SU-DHL-6 (cell line): Measurements from ENCODE around the gene ZNF548.

ENCODE experiments used
- EZH2phosphoT487 ChIP-seq: fragments of 200-600 bp; sonication (generic), shearing (Covaris generic); conservative IDR thresholded peaks from 2 replicates; pipeline ENCODE4 v1.6.1; 2018; ENCODE audit warnings: mild to moderate bottlenecking, antibody characterized with exemption, low read length, moderate library complexity, mixed read lengths
- TF ChIP-seq, protein P1 (sequence below): fragments of 200-600 bp; sonication (generic); IDR thresholded peaks from one replicate; pipeline ENCODE4 v1.5.1; 2017; ENCODE audit warnings: antibody characterized with exemption, mild to moderate bottlenecking, low read length, moderate library complexity; ENCODE audit not compliant: insufficient read depth, poor library complexity, severe bottlenecking

DNA sequence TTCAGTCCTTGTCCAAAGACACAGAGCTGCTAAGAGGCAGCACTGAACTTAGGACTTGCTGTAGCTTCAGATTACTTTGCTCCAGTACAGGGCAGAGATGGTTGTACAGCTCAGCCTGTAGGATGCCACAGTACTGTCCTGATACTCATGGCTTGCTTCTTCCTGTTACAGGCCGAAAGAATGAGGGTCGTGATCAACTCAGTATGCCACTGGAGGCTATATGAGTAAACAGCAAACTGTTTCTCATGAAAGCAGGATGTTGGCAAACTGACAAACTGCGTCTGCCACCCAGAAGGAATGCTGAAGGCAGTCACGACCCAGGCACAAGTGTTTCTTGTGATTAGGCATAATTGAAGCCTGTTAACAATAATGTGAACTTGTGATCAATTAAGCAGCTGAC, 48.3 kb downstream of the ZNF548 start:
- TF ChIP-seq, protein P1, sequence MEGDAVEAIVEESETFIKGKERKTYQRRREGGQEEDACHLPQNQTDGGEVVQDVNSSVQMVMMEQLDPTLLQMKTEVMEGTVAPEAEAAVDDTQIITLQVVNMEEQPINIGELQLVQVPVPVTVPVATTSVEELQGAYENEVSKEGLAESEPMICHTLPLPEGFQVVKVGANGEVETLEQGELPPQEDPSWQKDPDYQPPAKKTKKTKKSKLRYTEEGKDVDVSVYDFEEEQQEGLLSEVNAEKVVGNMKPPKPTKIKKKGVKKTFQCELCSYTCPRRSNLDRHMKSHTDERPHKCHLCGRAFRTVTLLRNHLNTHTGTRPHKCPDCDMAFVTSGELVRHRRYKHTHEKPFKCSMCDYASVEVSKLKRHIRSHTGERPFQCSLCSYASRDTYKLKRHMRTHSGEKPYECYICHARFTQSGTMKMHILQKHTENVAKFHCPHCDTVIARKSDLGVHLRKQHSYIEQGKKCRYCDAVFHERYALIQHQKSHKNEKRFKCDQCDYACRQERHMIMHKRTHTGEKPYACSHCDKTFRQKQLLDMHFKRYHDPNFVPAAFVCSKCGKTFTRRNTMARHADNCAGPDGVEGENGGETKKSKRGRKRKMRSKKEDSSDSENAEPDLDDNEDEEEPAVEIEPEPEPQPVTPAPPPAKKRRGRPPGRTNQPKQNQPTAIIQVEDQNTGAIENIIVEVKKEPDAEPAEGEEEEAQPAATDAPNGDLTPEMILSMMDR: no peak
- no peak for TF ChIP-seq EZH2phosphoT487
